H1 (cell line): Measurements from ENCODE around the gene MAGED2. TPM values are rescaled to one million over a fixed set of nuclear protein-coding genes. Genes with fewer than 3 reads are reported as not detected.
"Not testable (repeated sequence)": the region's sequence is repeated elsewhere in the genome, so short reads cannot be mapped to it uniquely, and the experiment has no call there.

ENCODE experiments used
- CTCF ChIA-PET: fragments of 300-600 bp; sonication (Branson Sonifier 250); formaldehyde crosslinking; loops from one replicate; lab custom pipeline; 2021; ENCODE audit not compliant: partially characterized antibody; lab: Charles Lee
- POLR2A ChIA-PET: fragments of 300-600 bp; sonication (Branson Sonifier 250); formaldehyde crosslinking; loops from one replicate; lab custom pipeline; 2021; ENCODE audit warnings: inconsistent platforms; ENCODE audit not compliant: partially characterized antibody; lab: Charles Lee
- DNase-seq, 2 experiments: peaks; one replicate each; pipeline versions ENCODE4 v3.0.0 to v3.0.0-alpha.2; 2010 to 2022; ENCODE audit warnings: low spot score in 2 of 2, low read depth in 1 of 2, mixed read lengths in 1 of 2
- FAIRE-seq: peaks from 2 replicates; lab custom pipeline; 2011; peaks lifted over from hg19 to GRCh38; lab: Jason Lieb, UNC
- H2AFZ ChIP-seq: 2 replicates; pipeline ENCODE4 v1.8.1; 2012; ENCODE audit warnings: low read length, inconsistent platforms
- H2AK5ac ChIP-seq: 2 replicates; pipeline ENCODE4 v1.6.1; 2013; ENCODE audit warnings: low read depth, low read length
- H2BK120ac ChIP-seq: replicated peaks from 2 replicates; pipeline ENCODE3; 2013; ENCODE audit warnings: low read depth, low read length, inconsistent platforms
- H2BK12ac ChIP-seq: 2 replicates; pipeline ENCODE4 v1.6.1; 2013; ENCODE audit warnings: low read depth, low read length
- H2BK15ac ChIP-seq: 2 replicates; pipeline ENCODE4 v1.6.1; 2013; ENCODE audit warnings: low read length
- H2BK20ac ChIP-seq: 2 replicates; pipeline ENCODE4 v1.6.1; 2013; ENCODE audit warnings: low read length
- H2BK5ac ChIP-seq: 2 replicates; pipeline ENCODE4 v1.6.1; 2013; ENCODE audit warnings: low read depth, low read length
- H3K14ac ChIP-seq: 2 replicates; pipeline ENCODE4 v1.6.1; 2013; ENCODE audit warnings: inconsistent platforms; ENCODE audit not compliant: insufficient read length
- H3K18ac ChIP-seq: 2 replicates; pipeline ENCODE4 v1.6.1; 2013; ENCODE audit warnings: low read length; ENCODE audit errors: extremely low read depth
- H3K23ac ChIP-seq: 2 replicates; pipeline ENCODE4 v1.6.1; 2013; ENCODE audit warnings: inconsistent platforms; ENCODE audit not compliant: insufficient read length
- H3K23me2 ChIP-seq: 2 replicates; pipeline ENCODE4 v1.6.1; 2013; ENCODE audit warnings: low read depth, low read length
- H3K27ac ChIP-seq: 2 replicates; pipeline ENCODE4 v1.6.1; 2011; ENCODE audit warnings: low read depth, low read length, inconsistent platforms
- H3K27me3 ChIP-seq, 4 experiments: replicated peaks in 1 of 4; 1 replicate in 1 of 4; 2 replicates in 3 of 4; pipeline versions ENCODE4 v1.6.1 to v1.8.1; 2011 to 2013; ENCODE audit warnings: low read length in 3 of 4, mild to moderate bottlenecking in 3 of 4, inconsistent platforms in 2 of 4, mixed read lengths in 2 of 4, moderate library complexity in 1 of 4; ENCODE audit not compliant: control insufficient read depth in 3 of 4, insufficient read depth in 3 of 4; ENCODE audit errors: extremely low read depth in 1 of 4
- H3K36me3 ChIP-seq, 4 experiments: 2 replicates each; pipeline versions ENCODE4 v1.6.1 to v1.8.1; 2011 to 2013; ENCODE audit warnings: mild to moderate bottlenecking in 4 of 4, low read length in 3 of 4, moderate library complexity in 2 of 4, control low read depth in 1 of 4, inconsistent platforms in 1 of 4; ENCODE audit not compliant: insufficient read depth in 4 of 4, control insufficient read depth in 2 of 4
- H3K4ac ChIP-seq: replicated peaks from 2 replicates; pipeline ENCODE3; 2013; ENCODE audit warnings: low read length, low read depth, mixed read lengths, inconsistent platforms; ENCODE audit not compliant: insufficient read length
- H3K4me1 ChIP-seq, 4 experiments: replicated peaks in 1 of 4; 1 replicate in 1 of 4; 2 replicates in 3 of 4; pipeline versions ENCODE4 v1.6.1 to v1.8.1; 2011 to 2013; ENCODE audit warnings: low read length in 3 of 4, inconsistent platforms in 2 of 4, mixed read lengths in 1 of 4; ENCODE audit not compliant: insufficient read depth in 4 of 4, control insufficient read depth in 3 of 4
- H3K4me2 ChIP-seq, 2 experiments: 2 replicates each; pipeline versions ENCODE4 v1.6.1 to v1.8.1; 2011 to 2013; ENCODE audit warnings: low read depth in 2 of 2, low read length in 2 of 2, control low read depth in 1 of 2, inconsistent platforms in 1 of 2, mild to moderate bottlenecking in 1 of 2; ENCODE audit not compliant: insufficient read depth in 1 of 2
- H3K4me3 ChIP-seq, 4 experiments: fragments of 200-600, 300-600 bp in 1 of 4; sonication (generic), shearing (Covaris generic), sonication (Bioruptor Twin) in 1 of 4; 2 replicates each; pipeline versions ENCODE4 v1.5.1 to v1.8.1; 2011 to 2016; ENCODE audit warnings: low read length in 4 of 4, low read depth in 3 of 4, control low read depth in 2 of 4, inconsistent platforms in 2 of 4, mild to moderate bottlenecking in 2 of 4, mixed read lengths in 1 of 4, moderate library complexity in 1 of 4; ENCODE audit not compliant: insufficient read depth in 2 of 4; ENCODE audit errors: extremely low read depth in 1 of 4
- H3K56ac ChIP-seq: replicated peaks from 2 replicates; pipeline ENCODE3; 2013; ENCODE audit warnings: low read depth, mild to moderate bottlenecking, mixed read lengths, low read length, inconsistent platforms; ENCODE audit not compliant: insufficient read length
- H3K79me1 ChIP-seq: 2 replicates; pipeline ENCODE4 v1.6.1; 2013; ENCODE audit warnings: low read depth, low read length, control low read depth
- H3K79me2 ChIP-seq, 2 experiments: 2 replicates each; pipeline versions ENCODE4 v1.6.1 to v1.8.1; 2012 to 2013; ENCODE audit warnings: low read length in 2 of 2, mild to moderate bottlenecking in 2 of 2, inconsistent platforms in 1 of 2; ENCODE audit not compliant: insufficient read depth in 2 of 2, control insufficient read depth in 1 of 2
- H3K9ac ChIP-seq, 4 experiments: replicated peaks in 1 of 4; 1 replicate in 1 of 4; 2 replicates in 3 of 4; pipeline versions ENCODE4 v1.6.1 to v1.8.1; 2011 to 2013; ENCODE audit warnings: low read depth in 3 of 4, low read length in 3 of 4, control low read depth in 2 of 4, mild to moderate bottlenecking in 2 of 4, moderate library complexity in 2 of 4, inconsistent platforms in 1 of 4; ENCODE audit errors: extremely low read depth in 1 of 4
- H3K9me3 ChIP-seq, 2 experiments: 2 replicates each; pipeline versions ENCODE4 v1.6.1 to v1.8.1; 2012 to 2013; ENCODE audit warnings: mild to moderate bottlenecking in 2 of 2, moderate library complexity in 2 of 2, control low read depth in 1 of 2, inconsistent platforms in 1 of 2, low read depth in 1 of 2, low read length in 1 of 2, mixed read lengths in 1 of 2; ENCODE audit not compliant: insufficient read depth in 2 of 2
- H4K20me1 ChIP-seq, 2 experiments: replicated peaks in 1 of 2; 2 replicates each; pipeline versions ENCODE3 to v1.8.1; 2011 to 2013; ENCODE audit warnings: inconsistent platforms in 2 of 2, low read length in 2 of 2, mild to moderate bottlenecking in 1 of 2; ENCODE audit not compliant: insufficient read depth in 2 of 2, control insufficient read depth in 1 of 2
- H4K5ac ChIP-seq: 2 replicates; pipeline ENCODE4 v1.6.1; 2013; ENCODE audit warnings: low read length, low read depth, mixed read lengths, inconsistent platforms; ENCODE audit not compliant: insufficient read length
- H4K8ac ChIP-seq: 2 replicates; pipeline ENCODE4 v1.8.0; 2013; ENCODE audit warnings: mild to moderate bottlenecking, moderate library complexity, low read length, inconsistent platforms; ENCODE audit not compliant: insufficient read depth; ENCODE audit errors: extremely low read depth
- H4K91ac ChIP-seq: replicated peaks from 2 replicates; pipeline ENCODE3; 2013; ENCODE audit warnings: low read length, mixed read lengths, inconsistent platforms; ENCODE audit not compliant: insufficient read length
- RAD21 ChIP-seq, 2 experiments: IDR thresholded peaks in 1 of 2; conservative IDR thresholded peaks in 1 of 2; 2 replicates each; pipeline ENCODE4 v1.6.1; 2011; ENCODE audit warnings: low read depth in 2 of 2, low read length in 2 of 2, improper control_type of control experiment in 1 of 2, inconsistent platforms in 1 of 2, mild to moderate bottlenecking in 1 of 2, moderate library complexity in 1 of 2
- RXRA ChIP-seq: IDR thresholded peaks from 2 replicates; pipeline ENCODE4 v1.6.1; 2011; ENCODE audit warnings: low read depth, mild to moderate bottlenecking, low read length, moderate library complexity; ENCODE audit not compliant: insufficient read depth
- SRF ChIP-seq: IDR thresholded peaks from 2 replicates; pipeline ENCODE4 v1.6.1; 2011; ENCODE audit warnings: mild to moderate bottlenecking, low read depth, low read length, moderate library complexity
- WGBS, 2 experiments: shearing (Covaris generic) in 1 of 2; methylation state at CpG; one replicate each; pipeline versions ENCODE4 v1.1.6 to v1.1.7; 2013 to 2015; ENCODE audit warnings: low lambda C conversion rate in 2 of 2, mixed read lengths in 2 of 2, inconsistent platforms in 1 of 2, low coverage in 1 of 2, missing lambda C conversion rate in 1 of 2; ENCODE audit not compliant: insufficient replicate concordance in 2 of 2, insufficient coverage in 1 of 2, insufficient read length in 1 of 2; ENCODE audit errors: extremely low coverage in 1 of 2, missing lambda C conversion rate in 1 of 2; 5-methylcytosine and 5-hydroxymethylcytosine counted together
- polyA plus RNA-seq, 7 experiments: library from polyadenylated mRNA; depleted of rRNA in 3 of 7; stranded (reverse) in 5 of 7; unstranded in 2 of 7; fragments of >200 nt in 5 of 7; fragments of 200-250 nt in 2 of 7; gene quantifications; 1 replicate in 5 of 7; 2 replicates in 1 of 7; 4 replicates in 1 of 7; pipeline versions ENCODE4 v1.2.1 to v1.2.3, GENCODE V29; 2011 to 2013; ENCODE audit warnings: missing spikeins in 2 of 7, mixed read lengths in 2 of 7
- total RNA-seq: library from RNA; stranded (reverse); fragmentation: NEBNext Ultra II Directional; extraction: Animal tissue kit (Norgen Biotek cat#: 25700); gene quantifications from 2 replicates; pipeline ENCODE4 v1.2.1, GENCODE V29; 2021

The MAGED2 gene
- total and polyA plus RNA-seq, 2 of the 8 experiments (the other 6 are each of a cell fraction or from before 2014, with no cell fraction given) = 83.3 to 120 TPM

GRCh38 chrX:54788446-54788845, 19.1 kb upstream of the MAGED2 start (continued):
- TF ChIP-seq SRF (no peak), RXRA (no peak), RAD21 (IDR thresholded peaks at IDR 0.05 in 1 of 2, conservative IDR thresholded peaks at IDR 0.05 in 1 of 2; ENCODE audit: low read depth in 2 of 2, low read length in 2 of 2) (no peak)

- H3K79me2 ChIP-seq, POLR2A ChIA-PET, H2AFZ ChIP-seq, H3K4me1 ChIP-seq, H2BK15ac ChIP-seq, H2BK5ac ChIP-seq, H3K56ac ChIP-seq, H3K18ac ChIP-seq, H4K8ac ChIP-seq, H3K23me2 ChIP-seq, H3K9ac ChIP-seq, H3K4me2 ChIP-seq, H4K5ac ChIP-seq, H3K36me3 ChIP-seq, H2BK120ac ChIP-seq, H2BK12ac ChIP-seq, H3K14ac ChIP-seq, DNase-seq, H3K27ac ChIP-seq, H3K27me3 ChIP-seq, H2AK5ac ChIP-seq, H3K79me1 ChIP-seq, H3K4me3 ChIP-seq, H3K4ac ChIP-seq, H2BK20ac ChIP-seq, H4K91ac ChIP-seq, H4K20me1 ChIP-seq, H3K9me3 ChIP-seq, H3K23ac ChIP-seq: not testable (repeated sequence)
- FAIRE-seq = peak; percentile 84
- CTCF ChIA-PET = interaction anchor here (0.6 to 1.6 kb wide), 5 partner anchors 11 to 373 kb away, joined by 3 to 4 read pairs (median 3); no protein-coding TSS in a partner anchor
- 80% methylated on average over 3 of the region's 5 CpGs; no CpG with 5 or more reads in 1 of the 2 experiments for WGBS, 2 experiments
Measured at GRCh38 chrX:54789405-54789804, 18.1 kb upstream of the MAGED2 start.
